ENCODE data around the gene XYLB. TPM values are rescaled to one million over a fixed set of nuclear protein-coding genes. Genes with fewer than 3 reads are reported as not detected.

XYLB gene
- total RNA-seq, 6 donors from 2014 or later = 1.3 to 7.3 (median 4.6) TPM

- no peak for ATAC-seq (ENCODE audit: low FRiP score in 2 of 2)
- no peak overlapping the region for H3K27ac ChIP-seq
- H3K27me3 ChIP-seq = no peaks in the 10 kb centered on the region
- no peak for DNase-seq
- H3K4me3 ChIP-seq = no peak overlapping the region
- H3K4me1 ChIP-seq = no peaks in the 10 kb centered on the region
- 85 to 94% methylated on average over 5 to 7 of the region's 7 CpGs for WGBS, 2 donors
- H3K36me3 ChIP-seq = peaks cover 0 to 22% (median 1%) of the 10 kb centered on the region in 4 donors
- no peak for TF ChIP-seq CTCF (IDR thresholded peaks at IDR 0.05)
- no peaks in the 10 kb centered on the region for H3K9me3 ChIP-seq
Observed at GRCh38 chr3:38379201-38379770, 32.7 kb downstream of the XYLB start.

- Histone ChIP-seq H3K4me1 (no peaks in the 10 kb centered on the region), H3K9me3 (peaks cover 0 to 8% (median 3%) of the 10 kb centered on the region in 4 donors), H3K4me3 (no peak overlapping the region), H3K36me3 (peaks cover 0 to 18% (median 0%) of the 10 kb centered on the region in 4 donors), H3K27ac (no peak overlapping the region), H3K27me3 (no peaks in the 10 kb centered on the region)
- TF ChIP-seq CTCF (IDR thresholded peaks at IDR 0.05) (no peak), POLR2AphosphoS5 (IDR thresholded peaks at IDR 0.05) (no peak), EP300 (IDR thresholded peaks at IDR 0.05) (no peak), POLR2A (IDR thresholded peaks at IDR 0.05) (no peak)
- WGBS, 2 donors = 81 to 91% methylated on average over 7 of the region's 7 CpGs
- ATAC-seq (ENCODE audit: low FRiP score in 2 of 2) (no peak), DNase-seq (no peak)
Observed at GRCh38 chr3:38382506-38383080, 36.0 kb downstream of the XYLB start.

GRCh38 chr3:38383156-38383875 is 36.7 kb downstream of the XYLB start:
- TF ChIP-seq EP300 (IDR thresholded peaks at IDR 0.05) (no peak), POLR2AphosphoS5 (IDR thresholded peaks at IDR 0.05) (no peak), POLR2A (IDR thresholded peaks at IDR 0.05) (no peak), CTCF (IDR thresholded peaks at IDR 0.05) (no peak)
- Histone ChIP-seq H3K27ac (no peak overlapping the region), H3K9me3 (peaks cover 0 to 8% (median 3%) of the 10 kb centered on the region in 4 donors), H3K27me3 (no peaks in the 10 kb centered on the region), H3K36me3 (peaks cover 0 to 14% (median 0%) of the 10 kb centered on the region in 4 donors), H3K4me1 (no peaks in the 10 kb centered on the region), H3K4me3 (no peak overlapping the region)
- 81 to 94% methylated on average over 8 of the region's 8 CpGs for WGBS, 2 donors
- DNase-seq (no peak), ATAC-seq (ENCODE audit: low FRiP score in 2 of 2) (no peak)

- no peak for DNase-seq
- no peak overlapping the region for H3K27ac ChIP-seq
- H3K9me3 ChIP-seq = peaks cover 0 to 8% (median 3%) of the 10 kb centered on the region in 4 donors
- no peak overlapping the region for H3K4me3 ChIP-seq
- WGBS, 2 donors = 97 to 98% methylated on average over 5 of the region's 5 CpGs
- no peaks in the 10 kb centered on the region for H3K36me3 ChIP-seq
- H3K4me1 ChIP-seq = no peaks in the 10 kb centered on the region
- no peak for ATAC-seq (ENCODE audit: low FRiP score in 2 of 2)
- no peaks in the 10 kb centered on the region for H3K27me3 ChIP-seq
- TF ChIP-seq POLR2AphosphoS5 (IDR thresholded peaks at IDR 0.05) (no peak), CTCF (IDR thresholded peaks at IDR 0.05) (no peak), POLR2A (IDR thresholded peaks at IDR 0.05) (no peak), EP300 (IDR thresholded peaks at IDR 0.05) (no peak)
Observed at GRCh38 chr3:38386992-38387750, 40.6 kb downstream of the XYLB start.

Data from upper lobe of left lung (tissue), 6 donors.